Fibroblast of skin of left biceps (primary cell): ENCODE data around the gene ZNF638.

ENCODE experiments used
- DNase-seq, 2 experiments: peaks; one replicate each; pipeline ENCODE4 v3.0.0-alpha.2; 2013; ENCODE audit warnings: low read depth in 2 of 2

Gene ZNF638

GRCh38 chr2:71336802-71337201 lies 5.2 kb downstream of the ZNF638 start:
- peak in 1 of 2 experiments; percentile 6 for DNase-seq

GRCh38 chr2:71337776-71338175 lies 6.2 kb downstream of the ZNF638 start:
- no peak for DNase-seq

- DNase-seq, result no peak
Observed at GRCh38 chr2:71339685-71340084, 8.1 kb downstream of the ZNF638 start.

GRCh38 chr2:71340176-71340575 lies 8.6 kb downstream of the ZNF638 start:
- DNase-seq, result no peak

- no peak for DNase-seq
Observed at GRCh38 chr2:71341645-71342044, 10.1 kb downstream of the ZNF638 start.

- no peak for DNase-seq
Observed at GRCh38 chr2:71346065-71346464, 14.5 kb downstream of the ZNF638 start.

- DNase-seq, result no peak
Observed at GRCh38 chr2:71347517-71347916, 15.9 kb downstream of the ZNF638 start.

- peak; percentile 3 to 6 for DNase-seq
Observed at GRCh38 chr2:71348302-71348701, 16.7 kb downstream of the ZNF638 start.

- DNase-seq, result no peak
Observed at GRCh38 chr2:71353248-71353647, 21.7 kb downstream of the ZNF638 start.

GRCh38 chr2:71358931-71359671 lies 27.5 kb downstream of the ZNF638 start:
- DNase-seq, result no peak

- no peak for DNase-seq
Observed at GRCh38 chr2:71360434-71360975, 28.9 kb downstream of the ZNF638 start.

- DNase-seq, result no peak
Observed at GRCh38 chr2:71361631-71362030, 30.0 kb downstream of the ZNF638 start.

- no peak for DNase-seq
Observed at GRCh38 chr2:71362447-71362846, 30.9 kb downstream of the ZNF638 start.

- no peak for DNase-seq
Observed at GRCh38 chr2:71370015-71370414, 38.4 kb downstream of the ZNF638 start.

- no peak for DNase-seq
Observed at GRCh38 chr2:71372042-71372441, 40.5 kb downstream of the ZNF638 start.

GRCh38 chr2:71379086-71379485 lies 47.5 kb downstream of the ZNF638 start:
- peak; percentile 37 to 44 for DNase-seq

GRCh38 chr2:71380665-71381064 lies 49.1 kb downstream of the ZNF638 start:
- DNase-seq, result peak; percentile 23 to 40

GRCh38 chr2:71385012-71385411 lies 53.4 kb downstream of the ZNF638 start:
- peak; percentile 35 for DNase-seq

GRCh38 chr2:71388214-71388613 lies 56.6 kb downstream of the ZNF638 start:
- DNase-seq, result no peak

GRCh38 chr2:71389384-71390072 lies 57.9 kb downstream of the ZNF638 start:
- DNase-seq, result no peak

- DNase-seq, result no peak
Observed at GRCh38 chr2:71393216-71393615, 61.6 kb downstream of the ZNF638 start.

- no peak for DNase-seq
Observed at GRCh38 chr2:71395471-71395870, 63.9 kb downstream of the ZNF638 start.

GRCh38 chr2:71402427-71402826 lies 70.8 kb downstream of the ZNF638 start:
- no peak for DNase-seq
